ENCODE data around the gene CDKAL1. TPM values are rescaled to one million over a fixed set of nuclear protein-coding genes. Genes with fewer than 3 reads are reported as not detected.

CDKAL1 gene
- total RNA-seq, 1 donor from 2014 or later = 14.8 TPM

GRCh38 chr6:20811109-20811761, 277.0 kb downstream of the CDKAL1 start:
- H3K4me1 Mint-ChIP-seq (ENCODE audit: unreplicated experiment) = peaks cover 41% of the 10 kb centered on the region
- no peak for TF ChIP-seq CTCF (IDR thresholded peaks at IDR 0.05)
- no peak overlapping the region for H3K4me3 Mint-ChIP-seq (ENCODE audit: unreplicated experiment)
- peak overlapping the region; percentile 80 for H3K27ac Mint-ChIP-seq (ENCODE audit: unreplicated experiment)
- no peak for DNase-seq (ENCODE audit: extremely low spot score, unreplicated experiment)
- peaks cover 18% of the 10 kb centered on the region for H3K9me3 Mint-ChIP-seq (ENCODE audit: unreplicated experiment)
- peaks cover 9% of the 10 kb centered on the region for H3K36me3 Mint-ChIP-seq (ENCODE audit: unreplicated experiment)
- H3K27me3 Mint-ChIP-seq (ENCODE audit: unreplicated experiment) = no peaks in the 10 kb centered on the region

- H3K27me3 Mint-ChIP-seq (ENCODE audit: unreplicated experiment) = no peaks in the 10 kb centered on the region
- H3K4me1 Mint-ChIP-seq (ENCODE audit: unreplicated experiment) = peaks cover 45% of the 10 kb centered on the region
- H3K36me3 Mint-ChIP-seq (ENCODE audit: unreplicated experiment) = no peaks in the 10 kb centered on the region
- H3K27ac Mint-ChIP-seq (ENCODE audit: unreplicated experiment) = peak overlapping the region; percentile 52
- H3K4me3 Mint-ChIP-seq (ENCODE audit: unreplicated experiment) = no peak overlapping the region
- DNase-seq (ENCODE audit: extremely low spot score, unreplicated experiment) = no peak
- TF ChIP-seq CTCF (IDR thresholded peaks at IDR 0.05) = no peak
- peaks cover 11% of the 10 kb centered on the region for H3K9me3 Mint-ChIP-seq (ENCODE audit: unreplicated experiment)
These were observed 278.5 kb downstream of the CDKAL1 start for GRCh38 chr6:20812776-20813175.

GRCh38 chr6:20814494-20814893, 280.2 kb downstream of the CDKAL1 start:
- no peaks in the 10 kb centered on the region for H3K36me3 Mint-ChIP-seq (ENCODE audit: unreplicated experiment)

GRCh38 chr6:20816126-20816525, 281.9 kb downstream of the CDKAL1 start:
- Mint-ChIP-seq H3K36me3 (ENCODE audit: unreplicated experiment) (no peaks in the 10 kb centered on the region), H3K4me3 (ENCODE audit: unreplicated experiment) (no peak overlapping the region), H3K27me3 (ENCODE audit: unreplicated experiment) (no peaks in the 10 kb centered on the region), H3K9me3 (ENCODE audit: unreplicated experiment) (peaks cover 7% of the 10 kb centered on the region), H3K4me1 (ENCODE audit: unreplicated experiment) (peaks cover 29% of the 10 kb centered on the region), H3K27ac (ENCODE audit: unreplicated experiment) (no peak overlapping the region)
- DNase-seq (ENCODE audit: extremely low spot score, unreplicated experiment) = no peak
- no peak for TF ChIP-seq CTCF (IDR thresholded peaks at IDR 0.05)

More at GRCh38 chr6:20814494-20814893, 280.2 kb downstream of the CDKAL1 start:
- peaks cover 35% of the 10 kb centered on the region for H3K4me1 Mint-ChIP-seq (ENCODE audit: unreplicated experiment)
- no peak for TF ChIP-seq CTCF (IDR thresholded peaks at IDR 0.05)
- no peak overlapping the region for H3K4me3 Mint-ChIP-seq (ENCODE audit: unreplicated experiment)
- H3K27me3 Mint-ChIP-seq (ENCODE audit: unreplicated experiment) = no peaks in the 10 kb centered on the region
- H3K27ac Mint-ChIP-seq (ENCODE audit: unreplicated experiment) = no peak overlapping the region
- peaks cover 11% of the 10 kb centered on the region for H3K9me3 Mint-ChIP-seq (ENCODE audit: unreplicated experiment)
- no peak for DNase-seq (ENCODE audit: extremely low spot score, unreplicated experiment)

GRCh38 chr6:20817806-20818320, 283.6 kb downstream of the CDKAL1 start:
- TF ChIP-seq CTCF (IDR thresholded peaks at IDR 0.05) = no peak
- Mint-ChIP-seq H3K27me3 (ENCODE audit: unreplicated experiment) (no peaks in the 10 kb centered on the region), H3K9me3 (ENCODE audit: unreplicated experiment) (peaks cover 7% of the 10 kb centered on the region), H3K4me1 (ENCODE audit: unreplicated experiment) (peaks cover 16% of the 10 kb centered on the region), H3K27ac (ENCODE audit: unreplicated experiment) (no peak overlapping the region), H3K36me3 (ENCODE audit: unreplicated experiment) (no peaks in the 10 kb centered on the region), H3K4me3 (ENCODE audit: unreplicated experiment) (no peak overlapping the region)
- DNase-seq (ENCODE audit: extremely low spot score, unreplicated experiment) = no peak

All from osteocyte (in vitro differentiated cells).